GM18951 (cell line): ENCODE data around the gene CACNA2D3.
"Not testable (repeated sequence)": the region's sequence is repeated elsewhere in the genome, so short reads cannot be mapped to it uniquely, and the experiment has no call there.

Experiments
- POLR2A ChIP-seq: IDR thresholded peaks from 4 replicates; pipeline ENCODE4 v1.6.1; 2011; ENCODE audit warnings: mild to moderate bottlenecking; ENCODE audit not compliant: insufficient read length, insufficient read depth; ENCODE audit errors: extremely low read depth
- in situ Hi-C: fragments of 300-500 bp; cut with MboI; formaldehyde crosslinking; loops from one replicate; pipeline ENCODE4 v1.12.0; 2022; ENCODE audit warnings: low sequenced_read_pairs, mixed read lengths, inconsistent platforms; ENCODE audit not compliant: unreplicated experiment

Gene CACNA2D3

GRCh38 chr3:54454806-54455205 lies 332.5 kb downstream of the CACNA2D3 start:
- no peak for TF ChIP-seq POLR2A
- in situ Hi-C loops = no loop called here

- in situ Hi-C loops = no loop called here
- TF ChIP-seq POLR2A = no peak
Measured at GRCh38 chr3:54458357-54458756, 336.0 kb downstream of the CACNA2D3 start.

GRCh38 chr3:54464554-54464953 lies 342.2 kb downstream of the CACNA2D3 start:
- in situ Hi-C loops = not testable (repeated sequence)

GRCh38 chr3:54476891-54477290 lies 354.5 kb downstream of the CACNA2D3 start:
- TF ChIP-seq POLR2A = no peak

GRCh38 chr3:54481606-54482365 lies 359.4 kb downstream of the CACNA2D3 start:
- in situ Hi-C loops = no loop called here
- TF ChIP-seq POLR2A = no peak

More at GRCh38 chr3:54476891-54477290, 354.5 kb downstream of the CACNA2D3 start:
- in situ Hi-C loops = no loop called here

GRCh38 chr3:54484334-54484733 lies 362.0 kb downstream of the CACNA2D3 start:
- no peak for TF ChIP-seq POLR2A
- in situ Hi-C loops = no loop called here

- TF ChIP-seq POLR2A = no peak
- in situ Hi-C loops = no loop called here
Measured at GRCh38 chr3:54486317-54486716, 364.0 kb downstream of the CACNA2D3 start.

DNA sequence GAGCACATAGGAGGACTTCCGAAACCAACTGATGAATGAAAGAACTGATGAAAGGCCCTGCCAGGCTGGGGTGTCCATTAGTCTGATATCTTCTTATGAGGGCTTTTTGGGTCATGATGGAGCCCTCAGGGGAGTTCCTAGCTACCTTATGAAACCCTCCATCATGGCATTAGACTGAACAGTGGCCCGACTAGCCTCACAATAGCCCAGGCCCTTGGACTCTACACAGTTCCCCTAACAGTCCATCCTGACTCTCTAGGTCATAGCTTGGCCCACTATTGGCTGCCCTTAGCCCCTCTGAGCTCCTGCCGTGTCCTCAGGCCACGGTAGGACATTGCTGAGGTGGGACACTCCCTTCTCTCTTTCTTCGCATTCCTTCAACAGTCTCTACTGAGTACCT lies 365.9 kb downstream of the CACNA2D3 start:
- no peak for TF ChIP-seq POLR2A
- in situ Hi-C loops = no loop called here

DNA sequence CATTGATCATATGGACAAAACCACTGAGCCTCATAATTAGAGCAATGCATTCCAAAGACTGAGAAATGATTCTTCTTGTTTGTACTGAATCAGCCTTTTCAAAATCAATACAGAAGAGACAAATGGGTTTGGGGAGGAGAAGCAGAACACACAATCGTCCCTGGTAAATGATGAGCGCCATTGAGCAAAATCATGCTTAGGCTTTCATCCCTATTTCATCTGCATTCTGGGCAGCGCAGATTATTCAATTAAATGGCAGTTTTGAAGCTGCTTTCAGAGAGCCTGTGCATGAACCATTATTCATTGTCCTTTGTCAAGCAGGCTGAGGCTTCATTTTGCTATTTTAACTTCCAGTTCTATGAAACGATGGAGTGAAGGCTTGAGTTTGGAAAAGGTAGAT lies 371.9 kb downstream of the CACNA2D3 start:
- in situ Hi-C loops = no loop called here
- no peak for TF ChIP-seq POLR2A

- in situ Hi-C loops = no loop called here
- no peak for TF ChIP-seq POLR2A
Measured at GRCh38 chr3:54506603-54507002, 384.3 kb downstream of the CACNA2D3 start.

DNA sequence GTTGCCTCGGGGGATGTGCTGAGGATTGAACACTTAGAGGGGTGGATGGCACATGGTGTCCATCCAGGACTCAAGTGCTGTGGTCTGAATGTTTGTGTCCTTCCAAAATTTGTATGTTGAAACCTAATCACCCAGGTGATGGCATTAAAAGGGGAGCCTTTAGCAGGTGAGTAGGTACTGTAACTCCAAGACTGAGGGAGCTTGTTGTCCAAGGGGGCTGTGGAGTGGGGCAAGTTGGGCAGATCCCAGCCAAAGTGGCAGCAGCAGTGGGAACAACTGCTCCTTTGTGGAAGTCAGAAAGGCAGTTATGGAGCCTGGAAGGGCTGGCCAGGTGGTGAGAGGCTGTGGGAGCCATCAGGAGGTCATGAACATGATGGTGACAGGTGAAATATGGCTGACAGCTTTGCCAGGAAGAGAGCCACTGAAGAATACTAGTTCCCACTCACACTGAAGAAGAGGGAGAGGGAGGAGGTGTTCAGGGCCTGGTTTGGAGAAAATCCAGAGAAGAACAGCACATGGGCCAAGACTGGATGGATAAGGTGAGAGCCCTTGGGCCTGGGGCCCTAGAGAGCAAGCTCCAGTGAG lies 385.6 kb downstream of the CACNA2D3 start:
- in situ Hi-C loops = no loop called here
- TF ChIP-seq POLR2A = no peak

DNA sequence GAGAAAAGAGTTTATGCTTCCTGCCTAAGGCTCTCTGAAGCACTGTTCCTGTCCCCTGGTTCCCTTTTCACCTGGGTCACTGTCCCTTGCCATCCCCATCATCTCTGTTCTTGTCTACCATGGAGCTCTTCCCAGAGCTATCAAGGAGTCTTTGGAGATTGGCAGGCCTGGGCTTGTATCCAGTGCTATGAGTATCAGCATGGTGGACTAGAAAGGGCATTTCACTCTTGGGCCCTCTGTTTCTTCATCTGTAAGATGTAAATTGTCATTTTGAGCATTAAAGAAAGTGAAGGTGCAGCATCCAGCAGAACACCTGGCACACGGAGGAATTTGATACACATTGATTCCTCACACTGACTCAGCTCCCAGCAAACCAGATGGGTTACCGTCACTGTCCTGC lies 388.2 kb downstream of the CACNA2D3 start:
- in situ Hi-C loops = no loop called here
- no peak for TF ChIP-seq POLR2A

- TF ChIP-seq POLR2A = no peak
- in situ Hi-C loops = no loop called here
Measured at GRCh38 chr3:54511766-54512365, 389.5 kb downstream of the CACNA2D3 start.

DNA sequence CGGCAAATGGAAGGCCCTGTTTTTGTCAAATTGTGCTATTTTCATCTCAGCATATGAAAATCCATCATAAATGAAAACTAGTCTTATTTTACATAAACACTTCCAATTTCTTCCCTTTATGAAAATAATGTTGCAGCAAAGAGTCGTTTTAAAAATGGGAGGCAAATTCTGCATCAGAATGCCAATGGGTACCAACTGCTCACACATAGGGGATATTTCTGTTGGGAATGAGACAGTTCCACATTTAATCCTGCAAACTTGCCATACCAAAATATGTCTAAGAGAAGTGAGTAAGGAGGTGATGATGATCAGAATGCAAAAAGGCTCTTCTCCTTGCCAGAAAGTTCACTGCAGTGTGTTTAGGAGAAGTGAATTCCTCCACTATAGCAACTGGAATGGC lies 391.7 kb downstream of the CACNA2D3 start:
- no peak for TF ChIP-seq POLR2A
- in situ Hi-C loops = no loop called here

DNA sequence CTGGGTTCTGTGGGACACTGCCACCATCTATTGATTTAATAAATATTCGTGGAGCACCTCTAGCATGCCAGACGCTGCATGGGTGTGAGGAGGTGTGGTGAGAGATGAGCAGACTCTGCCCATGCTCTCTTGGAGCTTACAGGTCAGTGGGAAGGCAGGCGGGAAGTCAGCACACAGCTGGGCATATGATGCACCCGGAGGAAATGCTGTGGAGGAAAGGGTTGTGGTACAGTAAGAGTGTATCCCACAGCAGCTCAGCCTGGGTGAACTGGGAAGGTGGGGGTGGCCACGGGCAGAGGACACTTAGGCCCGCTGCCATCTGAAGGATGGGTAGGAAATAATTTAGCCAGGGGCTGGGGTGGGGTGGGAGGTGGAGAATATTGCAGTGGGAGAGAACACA lies 392.1 kb downstream of the CACNA2D3 start:
- TF ChIP-seq POLR2A = no peak
- in situ Hi-C loops = no loop called here
